ENCODE data around the gene GPR55.

GPR55 gene

DNA sequence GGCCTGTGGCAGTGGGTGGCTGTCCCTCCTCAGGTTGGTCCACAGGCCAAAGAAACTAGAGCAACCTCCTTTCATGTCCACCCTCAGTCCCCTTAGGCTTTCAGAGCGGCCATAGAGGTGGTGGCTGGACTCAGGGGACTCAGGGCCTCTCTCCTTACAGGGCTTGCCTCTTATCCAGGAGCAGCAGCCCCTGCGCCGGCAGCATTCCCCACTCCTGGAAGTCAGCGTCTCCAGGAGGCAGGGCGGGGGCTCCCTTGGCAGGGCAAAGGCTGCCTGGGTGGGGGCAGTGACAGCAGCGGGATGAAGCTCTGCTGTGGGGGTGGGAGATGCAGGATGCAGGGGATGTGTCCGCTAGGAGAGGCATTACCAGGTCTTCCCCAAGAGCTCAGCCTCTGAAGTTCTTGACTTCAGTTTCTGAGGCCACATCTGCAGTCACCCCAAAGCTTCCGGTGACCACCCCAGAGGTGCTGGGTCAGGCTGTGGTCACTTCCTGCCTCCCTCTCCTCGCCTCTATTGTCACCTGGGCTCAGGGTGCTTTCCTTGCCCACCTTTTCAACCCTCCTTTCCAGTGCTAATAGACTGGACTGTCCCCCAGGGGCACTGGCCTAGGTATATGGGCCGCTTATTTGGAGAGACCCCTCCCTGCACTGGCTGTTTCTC is 8.6 kb upstream of the GPR55 start:
- DNase-seq = no peak

DNA sequence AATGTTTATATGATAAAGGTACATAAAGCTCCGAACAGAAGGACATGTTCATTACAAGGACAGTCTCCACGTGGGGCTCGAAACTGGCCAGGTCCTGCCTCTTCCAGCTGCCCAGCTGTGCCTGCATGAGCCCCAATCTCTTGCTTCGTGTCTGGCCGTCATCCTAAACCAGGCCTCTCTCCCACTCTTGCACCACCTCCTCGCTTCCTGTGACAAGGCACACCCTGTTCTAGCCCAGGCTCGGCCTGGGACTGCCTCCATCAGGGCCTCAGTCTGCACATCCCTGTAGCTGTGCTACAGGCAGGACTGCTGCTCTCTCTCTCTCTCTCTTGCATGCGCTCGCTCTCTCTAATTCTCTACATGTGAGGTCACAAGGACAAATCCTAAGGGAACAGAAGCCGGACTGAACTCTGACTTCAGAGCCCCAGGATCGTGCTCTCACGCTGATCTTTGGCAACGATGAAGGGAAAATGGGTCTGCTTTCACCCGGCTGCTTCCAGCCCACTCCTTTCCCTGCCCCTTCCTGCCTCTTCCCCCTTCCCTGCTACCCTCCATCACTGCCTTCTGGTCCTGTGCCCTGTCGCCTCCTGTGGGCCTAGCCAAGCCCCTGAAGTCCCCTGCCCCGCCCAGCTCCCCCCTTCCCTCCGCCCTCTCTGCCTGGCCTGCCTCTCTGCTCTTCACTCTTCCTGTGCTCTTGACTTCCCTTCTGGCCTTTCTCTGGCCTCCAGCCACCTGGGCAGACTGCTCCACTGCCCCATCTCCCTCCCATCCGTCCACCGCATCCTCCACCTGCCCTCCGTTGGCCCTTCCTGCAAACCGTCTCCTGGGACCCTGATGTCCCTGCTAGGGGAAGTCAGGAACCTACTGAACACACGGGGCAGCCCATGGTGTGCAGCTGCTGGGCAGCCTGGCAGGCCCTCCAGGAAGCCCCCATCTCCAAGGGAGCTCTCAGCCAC is 7.8 kb upstream of the GPR55 start:
- DNase-seq = no peak

DNA sequence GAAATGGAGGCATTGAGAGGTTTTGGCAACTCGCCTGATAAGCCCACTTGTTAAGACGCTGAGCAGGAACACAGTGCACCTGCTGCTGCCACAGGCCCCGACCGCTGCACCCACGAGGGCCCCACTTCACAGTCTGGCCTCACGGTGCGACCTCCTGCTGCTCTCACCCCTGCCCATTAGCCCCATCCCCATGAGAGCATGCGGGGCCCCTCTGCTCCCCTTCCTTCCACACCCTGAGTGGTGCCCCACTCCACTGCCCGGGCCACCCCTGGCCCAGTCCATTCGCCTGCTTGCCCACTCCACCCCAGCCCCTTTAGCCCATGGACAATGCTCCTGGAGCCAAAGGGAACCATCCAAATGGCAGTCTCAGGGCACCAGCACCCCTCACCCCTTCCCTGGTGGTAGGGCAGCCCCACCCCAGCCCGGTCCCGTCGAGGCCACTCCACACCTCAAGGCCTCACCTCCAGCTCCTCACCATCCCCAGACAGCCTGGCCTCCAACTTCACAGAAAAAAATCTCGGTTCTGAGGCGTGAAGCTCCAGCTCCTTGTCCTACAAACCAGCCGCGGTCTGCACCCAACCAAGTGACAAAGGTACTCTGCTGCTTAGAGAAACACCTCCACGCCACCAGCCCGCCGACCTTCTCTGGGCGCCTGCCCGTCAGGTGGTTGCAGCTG is 6.7 kb upstream of the GPR55 start:
- DNase-seq = no peak

DNA sequence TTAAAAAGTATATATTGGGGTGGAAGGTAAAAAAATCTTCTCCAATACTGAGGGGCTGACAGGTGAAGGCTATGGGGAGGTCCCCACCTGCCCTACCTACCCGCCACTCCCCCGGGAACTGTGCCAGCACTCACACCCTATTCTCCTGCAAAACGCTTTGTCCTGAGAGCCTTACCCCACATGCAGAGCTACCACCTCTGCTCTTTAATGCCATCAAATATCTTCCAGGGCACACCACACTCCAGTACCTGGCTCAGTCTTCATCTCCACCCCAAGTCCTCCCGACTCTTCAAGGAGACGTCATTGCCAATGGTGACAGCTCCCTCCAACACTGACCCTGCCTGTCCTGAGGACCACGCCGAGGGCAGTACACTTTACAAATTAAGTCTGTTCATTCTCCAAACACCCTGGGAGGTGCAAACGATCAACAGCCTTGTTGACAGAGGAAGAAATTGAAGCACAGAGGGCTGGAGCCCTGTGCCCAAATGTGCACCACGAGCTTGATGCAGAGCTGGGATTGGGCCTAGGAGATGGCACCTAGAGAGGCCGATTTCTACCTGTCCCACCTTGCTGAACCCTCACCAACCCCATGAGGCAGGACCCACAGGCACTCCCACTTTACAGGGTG is 6.0 kb upstream of the GPR55 start:
- DNase-seq = no peak

DNA sequence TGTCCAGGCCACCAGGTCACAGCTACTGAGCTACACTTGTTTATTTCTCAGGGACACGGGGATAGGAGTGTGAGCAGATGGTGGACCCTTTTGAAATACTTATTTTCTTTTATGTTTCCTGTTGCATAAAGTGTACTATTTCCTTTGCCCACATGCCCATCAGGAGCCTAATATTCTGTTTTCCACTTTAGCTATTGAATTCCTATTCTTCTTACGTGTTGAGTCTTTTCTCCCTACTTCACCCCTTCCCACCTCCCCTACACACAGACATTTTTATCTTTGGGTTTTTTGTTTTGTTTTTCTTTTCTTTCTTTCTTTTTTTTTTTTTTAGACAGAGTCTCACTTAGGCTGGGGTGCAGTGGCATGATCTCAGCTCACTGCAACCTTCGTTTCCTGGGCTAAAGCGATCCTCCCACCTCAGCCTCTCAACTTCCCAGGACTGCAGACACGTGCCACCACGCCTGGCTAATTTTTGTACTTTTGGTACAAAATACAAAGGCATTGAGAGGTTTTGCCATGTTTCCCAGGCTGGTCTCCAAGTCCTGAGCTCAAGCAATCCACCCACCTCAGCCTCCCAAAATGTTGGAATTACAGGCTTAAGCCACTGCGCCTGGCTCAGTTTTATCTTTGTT is 5.2 kb upstream of the GPR55 start:
- no peak for DNase-seq

DNA sequence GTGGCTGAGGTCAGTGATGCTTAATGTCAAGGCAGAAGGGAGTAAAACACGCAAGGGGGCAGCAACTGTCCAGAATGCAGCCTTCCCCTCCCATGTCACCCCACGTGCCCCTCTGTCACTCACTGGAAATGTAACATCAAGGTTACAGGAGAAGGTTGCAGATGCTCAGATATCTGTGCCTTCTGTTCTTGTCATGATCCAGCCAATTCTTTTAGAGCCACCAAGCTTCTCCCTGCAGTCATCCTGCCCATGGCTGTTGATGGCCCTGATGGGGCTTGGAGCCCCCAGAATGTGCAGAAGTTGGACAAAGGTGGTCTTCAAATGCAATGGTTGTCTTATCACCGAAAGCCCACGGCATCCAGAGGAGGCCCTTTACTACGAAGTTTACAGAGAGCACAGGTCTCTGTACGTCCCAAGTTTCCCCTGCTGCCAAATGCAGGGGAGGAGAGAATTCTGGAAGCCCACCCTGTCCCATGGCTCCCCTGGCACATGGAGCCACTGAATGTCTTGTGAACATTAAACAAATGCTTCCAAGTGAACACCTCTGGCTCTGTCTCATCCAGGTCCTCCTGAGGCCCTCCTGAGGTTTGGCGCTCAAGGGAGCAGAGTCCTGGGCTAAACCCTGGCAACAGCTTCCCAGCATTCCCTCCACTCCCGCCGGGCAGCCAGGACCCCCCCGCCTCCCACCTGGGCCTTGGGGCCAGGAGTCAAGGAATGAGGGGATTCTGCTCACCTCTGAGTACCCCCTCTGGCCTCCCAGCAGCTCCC is 4.5 kb upstream of the GPR55 start:
- DNase-seq = no peak

DNA sequence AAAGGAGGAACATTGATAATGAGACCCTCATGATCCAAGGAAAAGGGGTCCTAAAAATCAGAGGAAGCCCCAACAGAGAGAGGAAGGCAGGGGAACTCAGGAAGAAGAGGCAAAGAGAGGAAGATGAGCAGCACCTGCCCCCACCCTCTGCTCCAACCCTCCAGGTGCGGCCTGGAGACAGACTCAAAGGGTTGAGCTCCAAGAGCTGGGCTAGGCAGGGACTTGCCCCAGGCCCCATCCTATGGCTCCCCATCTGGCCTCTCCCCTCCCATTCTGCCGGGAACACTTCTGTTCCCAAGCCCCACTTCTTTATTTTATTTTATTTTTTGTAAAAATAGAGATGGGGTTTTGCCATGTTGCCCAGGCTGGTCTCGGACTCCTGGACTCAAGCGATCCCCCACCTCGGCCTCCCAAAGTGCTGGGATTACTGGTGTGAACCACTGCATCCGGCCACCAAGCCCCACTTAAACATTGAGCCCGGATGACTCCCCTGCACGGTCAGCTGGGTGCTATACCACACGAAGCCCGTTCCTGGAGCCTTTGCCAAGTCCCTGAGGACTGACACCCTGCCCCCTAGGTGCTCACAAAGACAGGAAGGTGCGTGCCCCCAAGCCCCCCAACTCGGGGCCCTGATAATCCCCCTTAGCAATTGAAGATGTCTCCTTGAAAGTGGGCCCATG is 3.8 kb upstream of the GPR55 start:
- DNase-seq = no peak

DNA sequence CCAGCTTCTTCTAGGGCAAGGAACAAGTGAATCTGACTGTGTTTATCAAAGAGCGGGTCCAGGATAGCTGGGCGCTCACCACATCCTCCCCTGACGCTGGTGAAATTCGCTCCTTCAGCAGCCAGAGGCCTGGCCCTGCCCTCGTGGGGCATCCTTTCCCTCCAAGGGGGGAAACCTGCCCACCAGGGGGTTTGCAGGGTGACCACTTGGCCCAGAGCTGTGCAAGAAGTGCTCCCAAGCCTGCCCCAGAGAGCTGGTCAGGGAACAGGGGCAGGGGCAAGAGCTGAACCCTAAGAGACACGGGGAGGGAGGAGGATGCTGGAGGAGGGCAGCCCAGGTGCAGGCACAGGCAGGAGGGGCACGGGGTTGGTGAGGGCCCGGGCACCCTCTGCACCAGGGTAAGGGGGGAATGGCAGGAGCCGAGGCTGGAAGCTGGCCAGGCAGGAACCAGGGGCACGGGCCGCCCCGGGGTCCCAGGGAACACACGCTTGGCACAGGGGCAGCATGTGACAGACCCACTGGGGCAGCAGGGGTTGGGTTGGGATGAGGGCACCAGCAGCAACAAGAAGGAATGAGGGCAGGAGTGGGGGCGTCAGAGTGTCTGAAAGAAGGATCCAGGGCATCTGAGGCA is 2.8 kb upstream of the GPR55 start:
- no peak for DNase-seq

DNA sequence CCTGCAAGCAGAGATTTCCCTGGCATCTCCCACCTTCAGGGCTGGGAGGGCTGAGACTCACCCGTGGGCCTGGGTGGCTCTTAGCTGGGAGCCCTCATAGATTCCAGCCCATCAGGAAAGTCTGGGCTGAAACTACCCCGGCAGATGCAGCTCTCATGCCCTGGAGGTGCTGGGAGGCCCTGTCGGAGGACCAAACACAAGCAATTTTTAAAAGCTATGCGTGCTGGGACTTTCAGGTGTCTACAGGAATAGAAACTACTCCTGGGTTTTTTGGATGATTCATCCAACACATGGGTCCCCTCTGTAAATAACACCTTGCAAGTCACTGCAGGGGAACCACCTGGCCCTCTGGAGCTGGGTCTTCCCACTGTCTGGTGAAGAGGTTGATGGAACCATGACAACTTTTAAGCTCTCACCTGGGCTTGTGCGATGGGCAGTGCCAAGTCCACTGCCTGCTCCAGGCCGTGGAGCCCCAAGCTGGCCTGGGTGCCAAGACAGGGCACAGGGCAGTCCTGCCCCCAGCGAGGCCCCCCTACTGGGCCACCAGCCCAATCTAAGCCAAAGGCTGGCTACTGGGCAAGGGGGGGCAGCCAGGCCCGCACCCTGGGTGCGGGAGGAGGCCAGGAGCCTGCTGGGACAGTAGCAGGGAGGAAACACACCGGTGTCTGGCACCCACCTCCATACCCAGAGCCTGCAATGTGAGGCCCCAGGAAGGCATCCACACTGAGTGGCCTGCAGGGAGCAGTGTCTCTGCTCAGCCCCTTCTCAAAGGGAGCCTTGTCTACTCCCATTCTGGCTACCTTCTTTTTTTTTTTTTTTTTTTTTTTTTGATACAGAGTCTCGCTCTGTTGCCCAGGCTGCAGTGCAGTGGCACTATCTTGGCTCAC is 1.1 kb upstream of the GPR55 start:
- no peak for DNase-seq

DNA sequence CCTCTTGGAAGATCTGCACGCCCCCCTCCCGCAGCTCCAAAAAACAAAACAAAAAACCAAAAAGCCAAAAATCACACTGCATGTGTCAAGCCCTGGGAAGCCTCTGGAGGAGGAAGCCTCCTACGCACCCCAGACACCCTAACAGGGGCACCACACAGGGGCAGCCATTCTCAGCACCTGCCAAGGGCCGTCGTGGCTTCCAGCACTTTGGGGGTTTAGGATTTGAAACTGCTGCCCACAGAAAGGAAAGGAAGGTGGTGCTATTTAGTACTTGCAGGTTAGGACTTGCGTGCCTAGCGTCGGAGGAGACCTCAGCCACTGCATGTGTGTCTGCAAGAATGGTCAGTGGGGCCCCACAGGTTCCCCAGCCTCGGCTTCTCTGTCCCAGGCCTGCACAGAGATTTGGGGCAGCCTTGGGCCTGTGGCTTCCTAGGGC is 419 bp upstream of the GPR55 start:
- DNase-seq = no peak

DNA sequence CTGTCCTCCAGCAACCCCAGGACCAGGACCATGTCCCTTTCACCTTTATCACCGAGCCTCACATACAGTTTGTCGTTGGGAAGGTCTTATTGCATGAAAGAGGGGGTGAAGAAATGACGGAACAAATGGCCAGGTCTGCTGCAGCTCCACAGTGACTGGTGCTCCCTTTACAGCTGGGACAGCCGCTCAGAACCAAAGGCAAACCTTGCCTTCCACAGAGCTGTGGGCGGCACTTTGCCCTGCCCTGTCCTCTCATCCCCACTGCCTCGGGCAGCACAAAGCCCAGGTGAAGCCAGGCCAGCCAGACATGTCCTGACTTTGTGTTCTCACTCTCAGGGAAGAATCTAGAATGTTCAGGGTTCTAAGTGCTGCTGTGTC is 961 bp downstream of the GPR55 start:
- DNase-seq = no peak

DNA sequence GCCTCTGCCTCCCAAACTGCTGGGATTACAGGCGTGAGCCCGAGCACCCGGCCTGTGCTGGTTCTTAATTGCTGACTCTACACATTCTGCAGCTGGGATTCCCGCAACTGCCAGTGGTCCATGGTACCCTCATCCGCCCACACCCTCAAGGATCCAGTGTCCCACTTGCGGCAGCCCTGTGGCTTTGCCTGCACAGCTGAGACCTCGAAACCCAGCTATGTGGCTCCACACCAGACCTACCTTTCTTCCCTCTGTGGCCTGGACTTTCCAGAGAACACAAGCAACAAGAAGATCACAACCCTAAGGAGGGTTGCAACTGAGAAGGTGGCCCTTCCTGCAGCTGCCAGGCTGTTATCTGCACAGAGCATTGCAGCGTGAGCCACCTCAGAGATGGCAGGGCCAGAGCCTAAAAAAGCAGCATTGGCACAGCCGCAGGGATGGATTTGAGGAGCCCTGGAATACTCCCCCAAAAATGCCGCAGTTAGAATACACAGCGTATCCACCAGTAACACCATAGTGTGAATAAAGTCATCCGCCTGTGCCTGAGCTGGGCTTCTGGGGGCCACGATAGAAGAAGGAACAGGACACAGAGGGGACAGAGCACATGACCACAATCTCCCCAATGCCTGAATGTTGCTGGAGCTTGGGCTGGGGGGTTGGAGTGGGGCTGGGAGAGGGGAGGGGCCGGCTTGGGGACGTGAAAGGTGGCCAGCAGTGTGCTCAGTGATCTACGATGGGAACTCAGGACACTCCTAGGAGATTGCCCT is 1.9 kb downstream of the GPR55 start:
- no peak for DNase-seq

DNA sequence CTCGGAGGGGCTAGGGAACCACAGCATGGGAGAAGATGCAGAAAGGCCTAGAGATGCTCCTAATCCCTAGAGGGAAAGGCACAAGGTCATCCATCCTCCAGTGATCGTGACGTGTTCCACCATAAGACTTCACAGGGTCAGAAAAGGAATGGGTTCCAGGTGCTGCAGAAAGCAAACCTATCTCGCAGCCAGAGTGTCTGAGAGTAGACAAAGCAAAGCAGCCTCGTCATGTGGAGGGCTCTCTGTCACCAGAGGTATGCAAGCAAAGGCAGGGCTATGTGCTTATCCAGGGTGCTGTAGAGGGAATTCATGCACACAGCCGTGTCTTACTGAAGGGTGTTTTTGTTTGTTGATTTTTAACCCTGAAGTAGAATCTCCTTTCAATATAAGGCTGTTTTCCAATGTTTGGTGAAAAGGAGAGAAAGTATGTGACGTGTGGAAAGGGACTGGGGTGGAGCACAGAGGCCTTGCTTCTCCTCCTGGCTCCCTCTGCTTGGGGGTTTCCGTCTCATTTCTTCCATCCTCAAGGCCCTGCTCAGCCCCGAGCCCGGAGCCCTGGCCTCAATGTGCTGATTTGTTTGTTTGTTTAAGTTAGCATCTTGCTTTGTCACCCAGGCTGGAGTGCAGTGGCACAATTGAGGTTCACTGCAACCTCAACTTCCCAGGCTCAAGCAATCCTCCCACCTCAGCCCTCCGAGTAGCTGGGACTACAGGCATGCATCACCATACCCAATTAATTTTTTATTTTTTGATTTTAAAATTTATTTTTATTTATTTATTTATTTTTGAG is 3.0 kb downstream of the GPR55 start:
- DNase-seq = no peak

DNA sequence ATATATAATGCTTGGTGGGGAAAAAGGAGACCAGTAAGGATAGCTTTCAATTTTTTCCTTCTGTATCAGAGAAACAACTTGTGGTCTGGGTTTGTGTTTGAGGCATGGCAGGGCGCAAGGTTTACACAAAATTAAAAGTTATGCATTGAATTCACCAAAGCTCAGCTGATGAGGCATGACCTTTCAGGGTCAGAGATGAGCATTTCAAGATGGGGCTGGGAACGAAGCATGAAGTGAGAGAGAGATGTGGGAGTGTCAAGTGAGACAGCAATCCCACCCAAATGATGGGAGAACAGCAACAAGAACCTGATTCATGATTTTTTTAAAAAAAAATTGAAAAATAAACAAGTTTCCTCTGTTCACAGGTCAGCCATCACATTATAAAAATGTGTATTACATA is 4.9 kb downstream of the GPR55 start:
- DNase-seq = no peak

DNA sequence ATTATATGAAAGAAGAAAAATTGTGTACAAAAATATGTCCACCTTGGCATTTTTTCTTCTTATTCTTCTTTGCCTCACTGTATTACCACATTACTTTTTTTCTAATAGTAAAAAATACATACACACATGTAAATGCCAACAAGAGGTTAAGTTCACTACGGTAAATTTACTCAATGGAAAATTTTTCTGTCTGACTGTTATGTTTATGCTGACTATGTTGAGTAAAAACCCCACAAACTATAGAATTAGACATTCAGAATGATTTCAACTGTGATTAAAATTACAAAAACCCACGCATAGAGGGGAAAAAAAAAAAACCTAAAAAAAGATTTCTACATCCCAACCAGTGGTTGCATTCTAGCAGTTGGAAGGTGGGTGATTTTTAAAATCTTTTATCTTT is 5.4 kb downstream of the GPR55 start:
- no peak for DNase-seq

DNA sequence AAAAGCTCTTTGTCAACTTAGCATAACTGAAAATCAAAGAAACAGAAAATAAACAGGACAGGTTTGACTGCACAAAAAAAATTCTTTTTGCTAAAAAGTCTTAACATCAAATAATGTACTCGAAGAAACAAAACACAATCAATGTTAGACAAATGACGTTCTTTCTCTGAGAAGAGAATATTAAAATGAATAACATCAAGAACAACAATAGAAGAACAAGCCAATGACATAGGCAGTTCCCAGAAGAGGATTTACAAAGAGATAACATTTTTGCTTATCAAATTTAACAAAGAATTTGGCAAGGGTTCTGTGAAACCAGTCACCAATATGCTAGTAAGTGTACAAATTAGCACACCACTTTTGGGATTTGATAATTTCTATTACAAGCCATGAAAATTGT is 5.8 kb downstream of the GPR55 start:
- no peak for DNase-seq

DNA sequence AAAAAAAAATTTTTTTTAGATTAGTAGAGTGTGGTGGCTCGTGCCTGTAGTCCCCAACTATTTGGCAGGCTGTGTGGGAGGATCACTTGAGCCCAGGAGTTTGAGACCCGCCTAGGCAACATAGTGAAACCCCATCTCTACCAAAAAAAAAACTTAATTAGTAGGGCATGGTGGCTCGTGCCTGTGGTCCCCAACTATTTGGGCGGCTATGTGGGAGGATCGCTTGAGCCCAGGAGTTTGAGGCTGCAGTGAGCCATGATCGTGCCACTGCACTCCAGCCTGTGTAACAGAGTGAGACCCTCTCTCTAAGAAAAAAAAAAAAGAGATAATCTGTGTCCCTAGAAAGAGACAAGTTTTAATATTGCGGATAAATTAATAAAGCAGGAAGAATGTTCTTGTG is 8.8 kb downstream of the GPR55 start:
- no peak for DNase-seq

DNA sequence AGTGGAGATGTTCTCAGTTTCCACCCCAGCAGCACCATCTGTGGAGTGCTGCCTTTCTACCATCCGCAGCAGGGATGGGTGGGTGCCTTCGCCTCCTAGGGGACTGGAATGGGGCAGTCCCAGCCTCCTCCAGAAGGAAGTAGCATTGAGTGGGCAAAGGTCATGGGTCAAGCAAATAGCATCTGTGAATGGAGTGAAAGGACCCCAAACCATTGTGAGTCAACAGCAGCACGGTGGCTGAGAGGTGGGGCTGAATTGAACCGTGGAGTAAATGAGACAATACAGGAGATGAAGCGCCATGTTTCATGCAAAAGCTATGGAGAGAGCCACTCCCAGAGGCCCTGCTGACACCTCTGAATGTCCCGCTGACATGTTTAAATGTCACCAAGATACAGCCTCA is 9.7 kb downstream of the GPR55 start:
- DNase-seq = no peak

Measured in kidney glomerular epithelial cell (primary cell).